Measurements from ENCODE around the gene HEATR9. TPM values are rescaled to one million over a fixed set of nuclear protein-coding genes. Genes with fewer than 3 reads are reported as not detected.

HEATR9 gene
- total RNA-seq, 1 experiment from 2014 or later, result not detected

GRCh38 chr17:35872196-35872980 is 3.7 kb upstream of the HEATR9 start (continued):
- TF ChIP-seq MAX (CRISPR knock-in tag; IDR thresholded peaks at IDR 0.05), result no peak
- TF ChIP-seq JUN (CRISPR knock-in tag; IDR thresholded peaks at IDR 0.05), result no peak
- no peak for TF ChIP-seq IRF2 (CRISPR knock-in tag; IDR thresholded peaks at IDR 0.05; ENCODE audit: borderline replicate concordance, low read depth)
- no peak for TF ChIP-seq ZNF532 (CRISPR knock-in tag; IDR thresholded peaks at IDR 0.05; ENCODE audit: borderline replicate concordance)
- TF ChIP-seq CREM (CRISPR knock-in tag; IDR thresholded peaks at IDR 0.05), result no peak

- Mint-ChIP-seq H3K36me3 (no peaks in the 10 kb centered on the region), H3K27ac (no peak overlapping the region), H3K4me1 (peaks cover 15% of the 10 kb centered on the region), H3K27me3 (ENCODE audit: low read depth) (no peaks in the 10 kb centered on the region), H3K4me3 (no peak overlapping the region), H3K9me3 (no peaks in the 10 kb centered on the region)
- ChIA-PET POLR2A (interaction anchor here (0.5 to 0.7 kb wide), 3 partner anchors 8 to 16 kb away, joined by 3 to 5 read pairs (median 5); no protein-coding TSS in a partner anchor), CTCF (interaction anchor here (0.7 to 1.6 kb wide), 17 partner anchors 10 to 275 kb away, joined by 3 to 18 read pairs (median 5); partner anchors contain the start of genes RASL10B and RDM1)
- DNase-seq (ENCODE audit: low spot score) (peak; percentile 27), ATAC-seq (peak; percentile 98)
- TF ChIP-seq IRF1 (CRISPR knock-in tag; IDR thresholded peaks at IDR 0.05) (no peak), KAT7 (CRISPR knock-in tag; IDR thresholded peaks at IDR 0.05; ENCODE audit: borderline replicate concordance) (no peak), CREB1 (CRISPR knock-in tag; IDR thresholded peaks at IDR 0.05) (no peak)
Measured at GRCh38 chr17:35870906-35871819, 2.5 kb upstream of the HEATR9 start.

GRCh38 chr17:35867574-35867973 is 1.1 kb downstream of the HEATR9 start:
- DNase-seq (ENCODE audit: low spot score) (no peak), ATAC-seq (no peak)
- Mint-ChIP-seq H3K4me1 (peaks cover 6% of the 10 kb centered on the region), H3K4me3 (no peak overlapping the region), H3K27me3 (ENCODE audit: low read depth) (no peaks in the 10 kb centered on the region), H3K36me3 (no peaks in the 10 kb centered on the region), H3K27ac (no peak overlapping the region), H3K9me3 (no peaks in the 10 kb centered on the region)
- ChIA-PET CTCF (no interaction called here), POLR2A (no interaction called here)
- TF ChIP-seq ZNF423 (CRISPR knock-in tag; IDR thresholded peaks at IDR 0.05), result no peak
- TF ChIP-seq AFF4 (CRISPR knock-in tag; IDR thresholded peaks at IDR 0.05; ENCODE audit: borderline replicate concordance), result no peak
- TF ChIP-seq MLX (CRISPR knock-in tag; IDR thresholded peaks at IDR 0.05), result no peak
- no peak for TF ChIP-seq EMX1 (CRISPR knock-in tag; IDR thresholded peaks at IDR 0.05)
- TF ChIP-seq ELF4 (CRISPR knock-in tag; IDR thresholded peaks at IDR 0.05; ENCODE audit: low read depth), result no peak
- TF ChIP-seq TEAD4 (CRISPR knock-in tag; IDR thresholded peaks at IDR 0.05), result no peak
- TF ChIP-seq HMGA2 (CRISPR knock-in tag; IDR thresholded peaks at IDR 0.05), result no peak
- no peak for TF ChIP-seq ATF3 (CRISPR knock-in tag; conservative IDR thresholded peaks at IDR 0.05)
- no peak for TF ChIP-seq FOXJ3 (CRISPR knock-in tag; IDR thresholded peaks at IDR 0.05; ENCODE audit: borderline replicate concordance)
- no peak for TF ChIP-seq RORB (CRISPR knock-in tag; IDR thresholded peaks at IDR 0.05)
- TF ChIP-seq ZNF317 (CRISPR knock-in tag; IDR thresholded peaks at IDR 0.05; ENCODE audit: borderline replicate concordance, low read depth), result no peak

Measured in WTC11 (cell line).